Posterior vena cava (tissue), 2 donors: ENCODE results near the gene PPP1R9A. TPM values are rescaled to one million over a fixed set of nuclear protein-coding genes. Genes with fewer than 3 reads are reported as not detected.

ENCODE experiments used
- DNase-seq: peaks from one replicate; pipeline ENCODE4 v3.0.0-alpha.2; 2020; ENCODE audit warnings: low spot score
- intact Hi-C, 2 donors: fragments of 100-400 bp; cut with DNase I; formaldehyde crosslinking; loops; one replicate each; pipeline versions ENCODE4 v1.14.1 to v1.14.2; 2022 to 2023
- total RNA-seq, 2 donors: library from RNA; stranded (reverse); fragmentation: NEBNext Ultra II Directional; extraction: Animal tissue kit (Norgen Biotek cat#: 25700); gene quantifications; one replicate each; pipeline ENCODE4 v1.2.1, GENCODE V29; 2021
- donor health status: DM: yes; HTN: yes; CAD: no.
- donor health status: DM: yes; HTN: yes; CAD: no.

The PPP1R9A gene
- total RNA-seq, 2 donors from 2014 or later: 7.3 to 15.5 TPM

DNA sequence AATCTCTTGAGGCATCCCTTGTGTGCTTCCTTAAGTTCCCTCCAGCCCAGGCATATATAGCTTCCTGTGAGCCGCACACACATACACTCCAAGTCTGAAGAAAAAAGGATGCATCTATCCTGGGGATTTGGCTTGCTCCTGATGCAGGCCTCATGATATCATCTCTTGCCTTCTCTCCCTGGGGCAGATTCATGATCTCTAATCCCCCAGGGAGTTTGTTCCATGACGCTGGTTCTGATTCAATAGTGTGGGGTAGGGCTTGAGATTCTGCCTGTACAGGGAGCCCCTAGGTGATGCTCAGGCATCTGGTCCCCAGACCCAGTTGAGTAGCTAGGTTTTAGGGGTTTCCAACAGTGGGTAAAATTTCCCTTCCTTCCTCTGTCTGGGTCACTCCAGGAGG lies 415.5 kb downstream of the PPP1R9A start:
- intact Hi-C loops: no loop called here
- no peak for DNase-seq

DNA sequence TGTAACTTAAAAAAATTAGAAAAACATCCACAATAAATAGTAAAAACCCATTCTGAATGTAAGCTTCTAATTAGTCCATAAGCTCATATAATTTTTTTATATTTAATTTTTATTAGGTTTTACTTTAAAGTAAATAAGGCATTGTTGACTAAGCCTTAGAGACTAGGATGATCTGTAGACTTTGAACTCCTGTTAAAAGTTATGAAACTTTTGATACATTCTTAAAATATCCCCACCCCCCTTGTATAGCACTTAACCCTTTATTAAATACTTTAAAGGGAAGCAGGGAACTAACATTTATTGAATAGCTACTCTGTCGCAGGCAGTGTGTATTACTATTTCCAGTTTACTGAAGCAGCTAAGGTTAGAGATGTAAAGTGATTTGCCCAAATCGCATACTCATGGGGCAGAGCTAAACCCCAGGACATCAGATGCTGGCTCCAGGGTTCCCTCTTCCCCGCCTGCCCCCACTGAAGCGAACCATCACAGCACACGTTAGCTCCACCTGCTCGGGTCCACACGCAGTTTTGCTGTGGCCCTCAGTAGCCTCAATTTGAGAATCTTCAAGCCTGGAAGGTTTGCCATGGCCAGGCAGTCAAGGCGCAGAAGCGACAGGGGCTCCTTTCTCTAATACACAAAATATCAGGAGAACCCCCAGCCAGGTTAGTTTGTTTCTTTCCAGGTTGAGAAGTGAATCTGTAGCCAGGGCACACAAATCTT lies 416.2 kb downstream of the PPP1R9A start:
- no peak for DNase-seq

DNA sequence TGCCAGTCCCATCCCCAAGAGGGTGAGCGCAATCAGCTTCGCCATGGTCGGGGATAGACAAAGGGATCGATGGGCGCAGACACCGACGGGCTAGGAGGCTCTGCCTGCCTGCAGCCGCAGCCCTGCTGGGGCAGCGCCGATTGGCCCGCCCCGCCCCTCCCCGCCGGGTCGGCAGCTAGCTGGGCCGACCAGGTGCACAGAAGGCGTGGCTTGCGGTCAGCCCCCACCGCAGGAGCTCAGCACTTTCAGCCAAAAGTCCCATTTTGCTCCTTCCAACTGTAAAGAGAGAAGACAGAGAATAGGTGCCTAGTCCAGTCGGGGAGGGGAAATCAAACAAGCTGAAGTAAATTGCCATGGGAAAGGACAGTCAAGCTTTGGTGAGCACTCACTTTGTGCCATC lies 417.0 kb downstream of the PPP1R9A start, which contains the start of gene PON1:
TSS of gene PON1 (minus strand) at position 102 of the 400 bp plus-strand sequence. CDS start at position 45, 57 bp downstream.
- no peak for DNase-seq
- intact Hi-C loops: no loop called here

More for the DNA sequence above, 416.2 kb downstream of the PPP1R9A start:
- intact Hi-C loops: no loop called here

DNA sequence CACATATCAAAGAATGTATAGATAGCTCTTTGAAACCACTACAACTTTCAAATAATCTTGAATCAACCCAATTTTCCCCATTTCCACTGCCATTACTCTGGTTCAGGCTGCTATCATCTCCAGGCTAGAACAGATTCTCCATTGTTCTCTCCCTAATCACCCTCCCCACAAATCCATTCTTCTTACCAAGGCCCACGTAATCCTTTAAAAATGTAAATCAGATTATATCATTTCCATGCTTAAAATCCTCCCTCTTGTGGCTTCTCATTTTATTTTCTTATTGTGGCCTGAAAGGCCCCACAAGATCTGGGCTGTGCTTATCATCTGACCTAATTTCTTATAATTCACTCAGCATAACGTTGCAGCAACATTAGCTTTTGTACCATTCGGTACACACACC lies 420.0 kb downstream of the PPP1R9A start:
- DNase-seq: no peak
- intact Hi-C loops: no loop called here

DNA sequence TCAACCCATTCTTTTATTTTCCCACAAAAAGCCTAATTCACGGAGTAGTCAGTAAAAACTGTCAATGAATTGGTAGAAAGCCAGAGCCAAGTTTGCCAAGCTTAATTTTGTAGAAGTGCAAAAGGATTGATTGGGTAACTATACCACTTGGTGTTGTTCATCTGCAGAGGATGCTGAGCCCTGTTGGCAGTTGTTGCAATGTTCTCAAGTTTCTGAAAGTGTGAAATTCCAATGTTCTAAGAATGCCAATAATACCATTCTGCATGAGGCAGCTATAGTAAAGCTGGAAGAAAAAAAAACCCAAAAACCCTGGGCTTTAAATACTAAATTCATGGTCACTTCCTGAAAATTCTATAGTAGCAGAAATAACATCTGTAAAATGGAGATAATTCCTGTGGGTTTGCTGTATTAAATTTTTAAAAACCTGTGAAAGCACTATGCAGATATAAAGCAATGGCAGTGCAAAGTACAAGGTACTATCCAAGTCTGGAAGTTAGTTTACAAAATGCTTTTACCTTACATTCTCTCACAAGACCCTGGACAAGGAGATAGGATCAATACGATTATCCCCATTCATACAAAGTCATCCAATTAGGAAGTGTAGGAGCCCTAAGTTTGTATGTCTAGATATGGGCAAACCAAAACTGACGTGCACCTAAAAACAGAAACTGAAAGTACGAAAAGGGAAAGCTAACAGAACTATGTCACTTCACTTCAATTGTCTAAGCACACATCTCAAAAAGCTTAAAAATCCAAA lies 423.0 kb downstream of the PPP1R9A start:
- no peak for DNase-seq
- intact Hi-C loops: no loop called here

DNA sequence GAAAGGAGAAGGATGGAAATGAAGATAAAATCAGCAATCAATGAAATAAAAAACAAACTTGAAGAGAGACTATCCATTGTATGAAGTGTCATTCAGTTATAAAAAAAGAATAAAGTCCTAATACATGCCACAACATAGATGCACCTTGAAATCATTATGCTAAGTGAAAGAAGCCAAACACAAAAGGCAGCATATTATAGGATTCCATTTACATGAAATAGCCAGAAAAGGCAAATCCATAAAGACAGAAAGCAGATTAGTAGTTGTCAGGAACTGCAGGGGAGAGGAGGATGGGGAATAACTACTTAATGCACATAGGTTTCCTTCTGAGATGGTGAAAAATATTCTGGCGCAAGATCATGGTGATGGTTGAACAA lies 423.6 kb downstream of the PPP1R9A start:
- DNase-seq: no peak
- intact Hi-C loops: no loop called here

DNA sequence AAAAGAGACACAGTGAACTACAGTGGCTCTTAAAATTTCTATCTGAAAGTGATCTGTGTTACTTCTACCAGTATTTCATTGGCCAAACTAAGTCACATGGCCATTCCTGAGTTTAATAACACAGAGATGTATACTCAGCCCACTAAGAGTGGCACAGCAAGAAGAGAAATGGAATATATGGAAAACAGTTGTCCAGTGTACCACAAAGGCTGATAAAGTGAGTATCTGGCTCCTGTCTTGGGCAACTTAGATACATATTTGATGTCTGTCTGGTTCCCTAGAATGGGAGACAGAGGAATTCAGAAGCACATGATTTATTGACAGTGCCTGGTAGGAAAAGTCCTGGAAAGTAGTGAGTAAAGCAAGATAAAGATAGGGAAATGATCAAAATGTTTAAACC lies 427.1 kb downstream of the PPP1R9A start:
- intact Hi-C loops: no loop called here
- DNase-seq: no peak

DNA sequence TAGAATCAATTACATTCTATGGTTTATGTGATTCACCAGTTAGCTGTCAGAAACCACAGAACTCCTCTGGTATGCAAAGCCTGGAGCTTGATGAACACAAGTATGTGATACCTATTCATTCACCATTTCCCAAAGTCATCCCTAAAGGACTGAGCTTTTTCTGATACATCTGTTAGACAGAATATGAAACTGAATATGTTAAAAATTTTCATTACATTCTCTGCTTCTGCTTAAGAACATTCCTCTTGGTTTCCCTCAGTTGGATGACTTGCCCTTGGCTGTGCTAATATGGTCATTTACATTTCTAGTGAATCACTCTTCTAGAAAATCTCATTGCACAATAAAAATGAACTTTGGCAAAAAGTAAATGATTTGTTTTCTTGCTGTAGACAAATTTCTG lies 427.7 kb downstream of the PPP1R9A start:
- intact Hi-C loops: no loop called here
- DNase-seq: no peak

DNA sequence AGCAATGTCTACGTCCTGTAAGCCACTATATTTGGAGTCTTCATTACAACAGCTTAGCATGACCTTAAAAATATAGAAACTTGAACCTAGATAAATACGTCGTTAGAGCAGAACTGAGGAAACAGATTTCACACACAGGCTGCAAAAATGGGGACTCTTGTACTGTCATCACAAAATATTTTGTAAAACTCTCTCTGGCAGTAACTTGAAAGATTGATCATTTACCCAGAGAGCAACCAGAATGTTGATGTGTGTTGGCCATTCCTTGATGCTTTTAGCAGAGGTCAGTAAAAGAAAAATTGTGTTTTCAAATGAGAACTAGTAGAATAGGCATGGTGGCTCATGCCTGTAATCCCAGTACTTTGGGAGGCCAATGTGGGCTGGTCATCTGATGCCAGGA lies 431.4 kb downstream of the PPP1R9A start:
- intact Hi-C loops: no loop called here

DNA sequence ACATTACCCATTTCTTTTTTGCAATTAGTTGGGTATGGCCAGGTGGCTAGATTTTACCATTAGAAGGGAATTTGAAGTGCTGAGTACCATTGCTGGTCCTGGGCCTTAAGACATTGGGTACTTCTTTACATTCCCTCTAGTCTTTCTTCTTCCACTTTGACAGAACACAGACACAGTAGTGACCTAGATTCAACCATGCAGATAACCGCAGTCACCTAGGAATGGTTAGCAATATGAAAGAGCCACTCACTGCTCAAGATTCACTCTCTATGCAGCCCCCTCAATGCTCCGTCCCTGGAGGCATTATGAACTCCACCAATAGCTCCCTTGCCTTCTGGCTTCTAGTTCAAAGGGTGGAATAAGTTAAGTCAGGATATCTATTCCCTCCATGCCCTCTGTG lies 433.1 kb downstream of the PPP1R9A start:
- no peak for DNase-seq
- intact Hi-C loops: no loop called here

More for the DNA sequence above, 431.4 kb downstream of the PPP1R9A start:
- DNase-seq: no peak

DNA sequence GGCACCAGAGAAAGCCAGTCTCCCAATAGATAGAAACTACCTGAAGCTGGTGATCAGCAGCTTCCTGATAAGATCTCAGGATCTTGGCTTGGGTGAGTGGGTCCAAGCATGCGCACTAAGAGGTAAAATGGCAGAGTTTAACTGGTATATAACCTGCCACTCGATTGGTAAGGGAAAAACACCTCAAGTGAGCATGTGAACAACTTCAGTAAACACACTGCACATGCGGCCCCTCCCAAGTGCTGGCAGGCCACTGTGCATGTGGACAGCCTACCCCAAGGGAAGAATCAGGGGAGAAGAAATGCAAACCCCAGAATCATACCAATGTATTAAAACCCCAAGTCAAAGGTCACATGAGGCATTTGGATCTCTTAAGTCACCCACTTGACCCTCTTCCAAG lies 434.6 kb downstream of the PPP1R9A start:
- intact Hi-C loops: loop anchor here in 1 of 2 donors (2.0 kb wide), 1 partner anchor 35 kb away; no protein-coding TSS in a partner anchor
- DNase-seq: no peak

DNA sequence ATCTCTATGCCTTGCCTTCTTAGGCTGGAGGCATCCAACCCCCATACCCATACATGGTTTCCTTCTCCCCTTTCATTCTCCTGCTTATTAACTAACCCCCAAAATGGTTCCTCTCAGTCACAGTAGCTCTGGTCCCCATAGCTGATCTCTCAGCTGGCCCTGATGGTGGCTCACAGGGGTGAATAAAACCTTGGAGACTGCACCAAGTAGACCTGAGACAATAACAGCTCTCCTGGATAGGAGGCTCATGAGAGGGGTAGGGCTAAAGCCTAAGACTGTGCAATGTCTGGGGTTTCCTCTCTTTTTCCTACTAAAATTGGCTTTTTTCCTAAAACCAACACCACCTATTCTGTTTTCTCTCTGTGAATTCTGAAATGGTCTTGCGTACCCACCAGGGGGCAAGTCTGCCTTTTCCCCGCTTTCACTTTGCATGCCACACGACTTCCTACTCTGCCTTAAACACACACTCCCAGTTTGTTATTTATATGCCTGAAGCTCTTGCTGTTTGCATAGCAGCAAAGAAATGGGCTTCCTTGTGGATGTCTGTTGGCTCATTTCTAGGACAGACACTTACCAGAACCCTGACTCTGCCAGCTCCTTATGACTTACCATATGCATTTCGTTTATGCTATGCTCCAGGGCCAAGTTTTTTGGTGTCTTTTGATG lies 435.4 kb downstream of the PPP1R9A start:
- DNase-seq: no peak
- intact Hi-C loops: loop anchor here in 1 of 2 donors (2.0 kb wide), 1 partner anchor 36 kb away; no protein-coding TSS in a partner anchor
